ENCODE data around the gene MCC. TPM values are rescaled to one million over a fixed set of nuclear protein-coding genes. Genes with fewer than 3 reads are reported as not detected.

MCC gene
- total and polyA plus RNA-seq, 2 experiments from 2014 or later = 8.3 to 31.5 TPM

GRCh38 chr5:113245427-113246225 is 242.6 kb downstream of the MCC start:
- no peak for TF ChIP-seq CTCF (IDR thresholded peaks at IDR 0.05; ENCODE audit: poor library complexity)
- TF ChIP-seq EZH2phosphoT487 (IDR thresholded peaks at IDR 0.05; ENCODE audit: low read depth, severe bottlenecking, unreplicated experiment) = no peak
- TF ChIP-seq EZH2 (IDR thresholded peaks at IDR 0.05; ENCODE audit: borderline replicate concordance) = no peak
- H4K20me1 ChIP-seq (ENCODE audit: insufficient read depth, poor library complexity, severe bottlenecking) = no peaks in the 10 kb centered on the region
- H3K79me2 ChIP-seq = peaks cover 44% of the 10 kb centered on the region
- WGBS (ENCODE audit: low lambda C conversion rate, missing lambda C conversion rate) = 76% methylated on average over 2 of the region's 2 CpGs
- peaks cover 26% of the 10 kb centered on the region for H3K4me1 ChIP-seq (ENCODE audit: insufficient read depth)
- no peaks in the 10 kb centered on the region for H3K36me3 ChIP-seq (replicated peaks; ENCODE audit: insufficient read depth, low read depth)
- no peak overlapping the region for H3K4me3 ChIP-seq
- H3K4me2 ChIP-seq = peak overlapping the region; percentile 21
- DNase-seq (ENCODE audit: low spot score) = no peak
- no peaks in the 10 kb centered on the region for H3K9me3 ChIP-seq (ENCODE audit: low read depth)
- H3K27ac ChIP-seq = peak overlapping the region; percentile 75
- H3K9me2 ChIP-seq (replicated peaks; ENCODE audit: insufficient read depth) = no peaks in the 10 kb centered on the region
- H3K27me3 ChIP-seq = no peaks in the 10 kb centered on the region
- no peak overlapping the region for H2AFZ ChIP-seq

GRCh38 chr5:113244966-113245365 is 243.3 kb downstream of the MCC start:
- Histone ChIP-seq H3K4me2 (no peak overlapping the region), H3K27me3 (no peaks in the 10 kb centered on the region), H4K20me1 (ENCODE audit: insufficient read depth, poor library complexity, severe bottlenecking) (no peaks in the 10 kb centered on the region), H3K4me1 (ENCODE audit: insufficient read depth) (peaks cover 21% of the 10 kb centered on the region), H3K9me3 (ENCODE audit: low read depth) (no peaks in the 10 kb centered on the region), H3K9me2 (replicated peaks; ENCODE audit: insufficient read depth) (no peaks in the 10 kb centered on the region), H3K27ac (no peak overlapping the region), H3K4me3 (no peak overlapping the region), H3K79me2 (peaks cover 50% of the 10 kb centered on the region), H3K36me3 (replicated peaks; ENCODE audit: insufficient read depth, low read depth) (no peaks in the 10 kb centered on the region), H2AFZ (no peak overlapping the region)
- no peak for TF ChIP-seq CTCF (IDR thresholded peaks at IDR 0.05; ENCODE audit: poor library complexity)
- TF ChIP-seq EZH2phosphoT487 (IDR thresholded peaks at IDR 0.05; ENCODE audit: low read depth, severe bottlenecking, unreplicated experiment) = no peak
- TF ChIP-seq EZH2 (IDR thresholded peaks at IDR 0.05; ENCODE audit: borderline replicate concordance) = no peak
- 96% methylated on average over 9 of the region's 9 CpGs for WGBS (ENCODE audit: low lambda C conversion rate, missing lambda C conversion rate)
- no peak for DNase-seq (ENCODE audit: low spot score)

GRCh38 chr5:113243349-113243664 is 244.9 kb downstream of the MCC start:
- no peaks in the 10 kb centered on the region for H4K20me1 ChIP-seq (ENCODE audit: insufficient read depth, poor library complexity, severe bottlenecking)
- H3K27ac ChIP-seq = no peak overlapping the region
- no peak for TF ChIP-seq CTCF (IDR thresholded peaks at IDR 0.05; ENCODE audit: poor library complexity)
- TF ChIP-seq EZH2phosphoT487 (IDR thresholded peaks at IDR 0.05; ENCODE audit: low read depth, severe bottlenecking, unreplicated experiment) = no peak
- TF ChIP-seq EZH2 (IDR thresholded peaks at IDR 0.05; ENCODE audit: borderline replicate concordance) = no peak
- H3K36me3 ChIP-seq (replicated peaks; ENCODE audit: insufficient read depth, low read depth) = no peaks in the 10 kb centered on the region
- no peak overlapping the region for H3K4me2 ChIP-seq
- H3K9me3 ChIP-seq (ENCODE audit: low read depth) = no peaks in the 10 kb centered on the region
- DNase-seq (ENCODE audit: low spot score) = no peak
- no peaks in the 10 kb centered on the region for H3K9me2 ChIP-seq (replicated peaks; ENCODE audit: insufficient read depth)
- no peak overlapping the region for H3K4me3 ChIP-seq
- H3K27me3 ChIP-seq = no peaks in the 10 kb centered on the region
- no peak overlapping the region for H2AFZ ChIP-seq
- WGBS (ENCODE audit: low lambda C conversion rate, missing lambda C conversion rate) = 75% methylated on average over 2 of the region's 2 CpGs
- H3K79me2 ChIP-seq = peaks cover 50% of the 10 kb centered on the region
- peaks cover 19% of the 10 kb centered on the region for H3K4me1 ChIP-seq (ENCODE audit: insufficient read depth)

Data from hepatocyte (in vitro differentiated cells).